Mucosa of gallbladder (tissue), 1 donor: Measurements from ENCODE around the gene PIP5K1C. TPM values are rescaled to one million over a fixed set of nuclear protein-coding genes. Genes with fewer than 3 reads are reported as not detected.
"Not testable (repeated sequence)": the region's sequence is repeated elsewhere in the genome, so short reads cannot be mapped to it uniquely, and the experiment has no call there.

Experiments
- DNase-seq: peaks from one replicate; pipeline ENCODE4 v3.0.0-alpha.2; 2020; ENCODE audit warnings: low spot score
- total RNA-seq: library from RNA; stranded (reverse); gene quantifications from one replicate; pipeline ENCODE4 v1.2.1, GENCODE V29; 2021
- donor health status: DM: no; HTN: no; CAD: no.

Gene PIP5K1C
- total RNA-seq, 1 donor from 2014 or later = 72.9 TPM

DNA sequence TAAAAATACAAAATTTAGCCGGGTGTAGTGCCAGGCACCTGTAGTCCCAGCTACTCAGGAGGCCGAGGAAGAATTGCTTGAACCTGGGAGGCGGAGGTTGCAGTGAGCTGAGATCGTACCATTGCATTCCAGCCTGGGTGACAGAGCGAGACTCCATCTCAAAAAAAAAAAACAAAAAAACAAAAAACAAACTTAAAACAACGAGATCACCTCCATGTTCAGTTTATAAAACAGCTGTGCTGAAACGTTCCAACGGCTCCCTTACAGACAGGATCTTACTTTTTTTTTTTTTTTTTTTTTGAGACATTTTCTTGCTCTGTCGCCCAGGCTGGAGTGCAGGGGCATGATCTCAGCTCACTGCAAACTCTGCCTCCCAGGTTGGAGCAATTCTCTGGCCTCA lies 71.5 kb downstream of the PIP5K1C start:
- not testable (repeated sequence) for DNase-seq

GRCh38 chr19:3627351-3627723 lies 72.9 kb downstream of the PIP5K1C start:
- no peak for DNase-seq

DNA sequence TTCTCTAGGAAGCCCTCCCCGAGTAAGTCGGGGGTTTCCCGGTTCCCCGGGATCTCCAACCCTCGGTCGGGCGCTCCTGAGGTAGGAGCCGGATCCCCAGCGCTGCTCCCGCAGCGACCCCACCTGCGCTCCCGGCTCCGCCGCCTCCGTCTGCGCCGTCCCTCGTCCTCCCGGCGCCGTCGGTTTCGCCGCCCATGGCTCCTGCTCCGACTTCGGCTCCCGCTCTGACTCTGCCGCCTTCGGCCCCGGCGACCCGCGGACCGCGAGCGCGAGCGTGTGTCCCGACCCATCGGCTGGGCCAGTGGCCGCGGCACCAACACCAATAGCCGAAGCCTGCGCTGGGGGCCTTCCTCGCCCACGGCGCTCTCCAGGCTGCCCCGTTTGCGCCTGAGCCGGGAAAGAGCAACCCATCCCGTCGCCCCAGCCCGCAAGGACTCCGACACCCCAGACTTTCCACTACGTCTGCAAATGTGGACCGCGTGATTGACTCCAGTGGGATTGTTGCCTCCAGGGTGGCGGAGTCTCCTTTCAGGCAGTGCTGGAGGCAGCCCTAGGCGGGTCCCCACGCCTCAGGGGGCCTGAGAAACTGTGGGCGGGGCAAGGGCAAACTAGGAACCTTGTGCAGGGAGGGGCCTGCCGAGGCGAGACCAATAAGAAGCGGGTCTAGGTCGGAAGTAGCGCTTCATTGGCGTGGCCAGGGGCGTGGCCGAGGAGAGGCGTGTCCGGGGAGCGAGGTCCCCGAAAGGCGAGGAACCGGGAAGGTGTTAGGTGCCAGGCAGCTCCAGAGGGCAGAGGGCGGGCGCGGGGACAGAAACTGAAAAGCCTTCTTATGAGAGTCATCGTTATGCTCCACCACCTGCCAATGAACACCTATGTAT lies 73.6 kb downstream of the PIP5K1C start, which contains the start of gene CACTIN:
TSS of gene CACTIN (minus strand) at position 318 of the 878 bp plus-strand sequence. CDS start at position 290, 28 bp downstream.
- DNase-seq = peak; percentile 98

GRCh38 chr19:3625996-3626472 lies 74.2 kb downstream of the PIP5K1C start:
- no peak for DNase-seq

DNA sequence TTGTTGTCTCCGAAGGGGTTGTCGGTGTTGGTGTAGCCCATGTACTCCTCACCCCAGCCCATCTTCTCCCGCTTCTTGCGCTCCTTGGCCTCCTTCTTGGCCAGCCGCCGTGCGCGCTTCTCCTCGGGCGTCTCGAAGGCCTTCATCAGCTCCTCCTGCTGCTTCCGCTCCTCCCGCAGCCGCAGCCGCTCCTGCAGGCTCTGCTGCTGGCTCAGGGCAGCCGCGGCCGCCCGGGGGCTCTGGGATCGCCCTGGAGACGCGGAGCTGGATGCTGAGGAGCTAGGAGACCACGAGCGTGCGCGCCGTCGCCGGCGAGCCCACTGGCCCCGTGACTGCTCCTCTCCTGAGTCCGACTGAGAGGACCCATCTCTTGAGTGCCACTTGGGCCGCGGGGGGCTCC lies 76.6 kb downstream of the PIP5K1C start:
- DNase-seq = no peak

DNA sequence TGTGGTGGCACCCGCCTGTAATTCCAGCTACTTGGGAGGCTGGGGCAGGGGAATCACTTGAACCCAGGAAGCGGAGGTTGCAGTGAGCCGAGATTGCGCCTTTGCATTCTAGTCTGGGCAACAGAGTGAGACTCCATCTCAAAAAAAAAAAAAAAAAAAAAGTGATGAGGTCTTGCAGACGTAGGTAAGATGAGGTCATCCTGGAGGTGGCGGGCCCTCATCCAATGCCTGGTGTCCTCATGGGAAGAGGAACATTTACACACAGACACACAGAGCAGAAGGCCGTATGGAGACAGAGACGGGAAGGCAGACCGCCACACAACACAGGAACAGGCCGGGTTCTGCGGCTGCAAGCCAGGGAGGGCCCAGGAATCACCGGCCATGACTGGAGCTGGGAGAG lies 78.0 kb downstream of the PIP5K1C start:
- no peak for DNase-seq

GRCh38 chr19:3621689-3622088 lies 78.6 kb downstream of the PIP5K1C start:
- no peak for DNase-seq

- DNase-seq = no peak
Observed at GRCh38 chr19:3620817-3621547, 79.3 kb downstream of the PIP5K1C start.

DNA sequence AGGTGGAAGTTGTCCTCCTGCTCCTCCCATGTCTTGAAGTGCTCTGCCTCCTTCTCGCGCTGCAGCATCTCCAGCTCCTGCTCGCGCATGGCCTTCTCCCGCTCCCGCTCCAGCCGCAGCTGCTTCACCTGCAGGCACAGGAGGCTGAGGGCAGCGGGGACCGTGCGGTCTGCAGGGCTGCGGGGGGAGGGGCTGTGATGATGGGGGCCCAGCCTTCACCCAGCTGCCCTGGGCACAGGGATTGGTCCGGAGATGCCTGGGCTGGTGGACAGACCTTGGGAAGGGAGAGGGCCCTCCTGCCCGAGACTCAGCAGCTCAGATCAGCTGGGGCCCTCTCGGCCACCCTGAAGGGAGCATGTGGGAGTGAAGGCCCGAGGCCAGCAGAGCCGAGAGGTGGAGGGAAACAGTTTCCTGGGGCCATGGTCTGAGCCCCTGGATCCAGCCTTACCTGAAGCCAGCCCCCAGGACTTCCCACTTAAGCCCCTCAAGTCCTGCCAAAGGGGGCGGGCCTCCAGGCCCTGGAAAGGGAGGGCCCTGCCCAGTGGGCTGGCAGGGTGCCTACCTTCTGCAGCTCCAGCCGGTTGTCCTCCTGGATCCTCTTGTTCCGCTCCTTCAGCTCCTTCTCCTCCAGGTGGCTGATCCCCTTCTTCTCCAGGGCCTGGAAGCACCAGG lies 80.0 kb downstream of the PIP5K1C start:
- DNase-seq = no peak

DNA sequence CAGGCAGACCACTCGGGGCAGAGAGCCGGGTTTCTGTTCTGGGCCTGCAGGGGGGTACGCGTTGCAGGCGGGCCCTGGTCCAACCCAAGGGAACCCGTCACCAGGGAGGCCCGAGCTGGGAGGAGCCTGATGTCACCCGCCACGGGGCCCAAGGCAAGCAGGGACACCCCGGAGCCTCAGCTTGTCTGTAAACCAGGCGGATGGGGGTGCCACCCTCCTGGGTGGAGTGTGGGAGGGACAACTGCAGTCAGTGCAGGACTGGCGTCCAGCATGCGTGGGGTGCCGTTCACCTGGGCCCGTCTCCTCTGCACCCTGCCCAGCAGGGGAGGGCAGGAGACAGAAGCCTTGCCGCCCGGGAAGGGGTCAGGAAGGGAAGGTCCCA lies 80.6 kb downstream of the PIP5K1C start:
- DNase-seq = no peak

DNA sequence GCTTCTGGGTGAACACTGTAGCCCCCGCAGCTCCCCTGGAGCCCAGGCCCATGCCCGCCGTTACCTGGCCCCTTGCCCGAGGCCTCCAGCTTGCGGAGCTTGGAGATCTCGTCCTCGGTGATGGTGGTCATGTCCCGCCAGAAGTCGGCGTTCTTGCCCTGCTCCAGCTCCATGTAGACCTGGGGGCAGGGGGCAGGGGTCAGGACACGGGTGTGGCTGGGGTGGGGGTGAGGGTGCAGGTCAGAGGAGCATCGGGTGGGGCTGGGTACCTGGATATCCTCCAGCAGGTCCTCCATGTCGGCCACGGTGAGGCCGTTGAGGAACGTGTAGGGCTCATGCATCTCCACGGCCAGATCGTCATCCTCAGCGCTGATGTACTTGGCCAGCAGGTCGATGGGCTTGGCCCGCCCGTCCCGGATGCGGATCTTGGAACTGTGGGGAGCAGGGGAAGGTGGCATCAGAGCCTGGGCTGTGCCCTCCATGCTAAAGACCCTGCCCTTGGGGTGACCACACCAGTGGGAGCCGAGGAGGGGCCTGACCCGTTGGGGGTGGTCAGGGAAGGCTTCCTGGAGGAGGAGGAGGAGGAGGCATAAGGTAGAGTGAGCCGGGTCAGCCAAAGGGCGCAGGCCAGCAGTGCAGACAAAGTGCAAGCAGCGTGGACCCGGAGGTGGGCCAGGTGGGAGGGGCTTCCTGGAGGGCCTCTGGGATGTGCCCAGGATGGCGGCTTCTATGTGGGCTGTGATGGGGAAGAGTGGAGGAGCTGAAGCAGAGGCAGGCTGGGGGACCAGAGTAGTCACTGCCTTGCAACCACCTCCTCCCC lies 81.2 kb downstream of the PIP5K1C start:
- no peak for DNase-seq

- DNase-seq = peak; percentile 57
Observed at GRCh38 chr19:3618144-3618810, 82.0 kb downstream of the PIP5K1C start.

DNA sequence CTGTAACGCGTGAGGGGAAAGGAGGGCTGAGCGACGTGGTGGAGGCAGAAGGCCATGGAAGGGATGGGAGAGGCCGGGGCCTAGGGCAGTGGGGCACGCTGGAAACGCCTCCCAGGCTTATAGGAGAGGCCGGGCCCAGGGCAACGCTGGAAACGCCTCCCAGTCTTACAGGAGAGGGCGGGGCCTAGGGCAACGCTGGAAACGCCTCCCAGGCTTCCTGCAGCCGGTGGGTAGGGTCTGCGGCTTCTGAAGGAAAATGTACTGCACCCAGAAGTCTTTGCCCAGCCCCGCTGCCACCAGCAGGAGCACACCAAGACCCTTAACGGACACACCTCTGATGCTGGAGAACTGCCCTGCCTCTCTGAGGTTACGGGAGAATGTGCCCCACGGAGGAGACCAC lies 82.8 kb downstream of the PIP5K1C start:
- no peak for DNase-seq

DNA sequence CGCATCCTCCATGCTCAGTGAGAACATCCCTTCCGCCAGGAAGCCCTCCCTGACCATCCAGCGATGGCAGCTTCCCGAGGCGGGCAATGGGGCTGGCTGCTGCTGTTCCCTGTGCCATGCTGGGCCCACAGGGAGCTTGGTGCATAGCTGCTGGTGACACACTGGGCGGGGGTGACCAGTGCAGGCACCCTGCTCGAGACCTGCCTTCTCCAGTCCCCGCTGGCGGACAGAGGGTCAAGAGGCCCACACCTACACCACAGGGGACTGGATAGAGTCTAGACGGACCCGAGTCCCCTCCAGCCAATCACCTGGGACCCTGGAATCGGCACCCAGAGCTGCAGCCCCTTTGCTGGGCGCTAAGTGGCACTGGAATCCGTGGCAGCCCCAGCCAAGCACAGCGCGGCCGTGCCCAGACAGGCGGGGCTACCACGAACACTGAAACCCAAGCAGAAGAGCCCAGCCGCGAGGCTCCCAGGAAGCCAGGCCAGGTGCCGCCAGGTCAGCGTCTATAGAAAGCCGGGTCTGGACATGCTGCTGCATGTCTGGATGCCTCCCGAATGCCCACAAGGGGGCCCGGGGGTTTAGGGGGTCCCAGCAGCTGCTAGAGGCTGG lies 84.6 kb downstream of the PIP5K1C start:
- no peak for DNase-seq

DNA sequence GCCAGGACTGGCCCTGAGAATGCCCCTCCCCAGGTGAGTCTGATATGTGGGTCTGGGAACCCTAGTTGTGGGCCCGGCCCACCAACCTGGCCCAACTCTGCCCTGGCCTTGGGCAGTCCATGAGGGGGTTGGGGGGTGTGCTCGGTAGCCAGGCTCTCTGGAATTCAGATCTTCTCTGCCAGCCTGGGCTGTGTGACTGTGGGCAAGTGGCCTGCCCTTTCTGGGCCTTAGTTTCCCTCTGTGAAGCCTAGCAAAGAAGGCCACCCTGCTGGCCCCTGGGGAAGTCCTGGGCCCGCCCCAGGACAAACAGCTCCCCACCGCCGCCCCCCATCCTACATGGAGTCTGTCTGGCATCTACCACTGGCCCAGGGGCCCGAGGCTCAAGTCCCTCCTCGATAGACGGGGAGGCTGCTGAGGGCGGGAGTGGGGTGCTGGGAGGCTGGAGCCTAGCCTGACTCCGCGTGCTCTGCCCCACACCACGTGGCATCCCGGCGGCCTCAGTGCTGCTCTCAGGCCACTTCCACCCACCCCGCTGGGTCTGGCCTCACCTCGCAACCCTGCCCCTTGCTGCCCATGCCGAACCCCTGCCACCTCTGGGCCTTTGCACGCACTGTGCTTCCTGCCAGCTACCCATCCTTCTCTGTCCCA lies 85.3 kb downstream of the PIP5K1C start:
- DNase-seq = no peak

GRCh38 chr19:3613818-3614661 lies 86.2 kb downstream of the PIP5K1C start:
- no peak for DNase-seq

DNA sequence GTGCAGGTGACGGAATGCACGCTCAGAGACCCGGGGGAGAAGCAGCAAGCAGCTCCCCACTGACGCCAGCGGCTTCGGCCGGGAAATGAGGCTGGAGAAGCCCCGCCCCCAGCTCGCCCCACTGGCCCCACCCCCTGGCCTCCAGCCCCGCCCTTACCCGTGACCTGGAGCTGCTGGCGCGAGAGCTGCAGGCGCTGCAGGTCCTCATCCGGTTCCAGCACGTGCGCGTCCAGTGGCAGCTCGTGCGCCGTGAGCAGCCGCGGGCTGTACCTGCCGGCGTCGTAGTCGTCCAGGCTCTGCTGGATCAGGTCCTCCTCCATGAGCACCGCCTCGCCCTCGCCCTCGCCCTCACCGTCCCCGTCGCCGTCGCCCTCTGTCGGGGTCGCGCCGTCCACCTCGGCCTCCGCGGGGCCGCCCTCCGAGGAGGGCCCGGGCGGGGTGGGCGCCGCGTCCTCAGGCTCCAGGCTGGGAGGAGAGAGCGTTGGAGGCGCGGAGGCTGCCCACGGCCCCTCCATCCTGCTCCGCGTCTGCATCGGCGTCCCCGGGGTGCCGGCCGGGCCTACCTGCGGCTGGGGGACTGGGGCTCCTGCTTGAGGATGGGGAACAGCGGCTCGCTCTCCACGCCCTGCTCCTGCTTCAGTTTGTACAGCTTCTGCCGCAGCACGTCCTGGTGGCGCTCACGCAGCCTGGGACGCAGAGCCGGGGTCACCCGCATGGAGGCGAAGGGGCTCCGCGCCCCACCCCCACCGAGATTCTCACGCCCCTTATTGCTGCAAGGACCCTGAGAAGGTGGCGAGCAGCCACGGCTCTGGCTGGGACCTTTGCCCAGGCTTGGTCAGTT lies 87.1 kb downstream of the PIP5K1C start:
- no peak for DNase-seq

DNA sequence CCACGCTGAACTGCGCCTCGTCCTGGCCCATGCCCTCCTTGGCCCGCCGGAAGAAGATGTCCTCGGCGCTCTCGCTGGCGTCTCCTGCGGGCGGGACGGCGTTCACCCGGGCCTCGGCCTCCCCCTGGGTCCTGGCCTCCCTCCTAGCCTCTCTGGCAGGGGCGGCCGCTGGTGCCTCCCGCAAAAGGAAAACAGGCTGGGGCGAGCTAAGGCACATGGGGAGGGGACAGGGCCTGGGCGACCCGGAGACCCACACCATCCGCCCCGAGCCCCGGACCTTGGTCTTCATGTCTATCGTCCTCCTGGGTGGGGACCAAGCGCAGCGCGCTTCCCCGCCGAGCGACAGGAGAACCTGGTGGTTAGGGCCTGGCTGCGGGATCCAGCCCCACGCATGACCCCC lies 87.9 kb downstream of the PIP5K1C start:
- DNase-seq = no peak
